GM23248 (cell line): ENCODE measurements around the gene MRPL48.

Experiments used
- EZH2 ChIP-seq: fragments of 200-600 bp; sonication (generic); IDR thresholded peaks from 2 replicates; pipeline ENCODE4 v1.6.1; 2018; ENCODE audit warnings: antibody characterized with exemption, mild to moderate bottlenecking; ENCODE audit not compliant: insufficient read depth, poor library complexity, severe bottlenecking
- EZH2phosphoT487 ChIP-seq: fragments of 200-600 bp; sonication (generic); IDR thresholded peaks from 2 replicates; pipeline ENCODE4 v1.6.1; 2018; ENCODE audit warnings: antibody characterized with exemption, moderate library complexity, mild to moderate bottlenecking, low read depth; ENCODE audit not compliant: insufficient read depth

DNA sequence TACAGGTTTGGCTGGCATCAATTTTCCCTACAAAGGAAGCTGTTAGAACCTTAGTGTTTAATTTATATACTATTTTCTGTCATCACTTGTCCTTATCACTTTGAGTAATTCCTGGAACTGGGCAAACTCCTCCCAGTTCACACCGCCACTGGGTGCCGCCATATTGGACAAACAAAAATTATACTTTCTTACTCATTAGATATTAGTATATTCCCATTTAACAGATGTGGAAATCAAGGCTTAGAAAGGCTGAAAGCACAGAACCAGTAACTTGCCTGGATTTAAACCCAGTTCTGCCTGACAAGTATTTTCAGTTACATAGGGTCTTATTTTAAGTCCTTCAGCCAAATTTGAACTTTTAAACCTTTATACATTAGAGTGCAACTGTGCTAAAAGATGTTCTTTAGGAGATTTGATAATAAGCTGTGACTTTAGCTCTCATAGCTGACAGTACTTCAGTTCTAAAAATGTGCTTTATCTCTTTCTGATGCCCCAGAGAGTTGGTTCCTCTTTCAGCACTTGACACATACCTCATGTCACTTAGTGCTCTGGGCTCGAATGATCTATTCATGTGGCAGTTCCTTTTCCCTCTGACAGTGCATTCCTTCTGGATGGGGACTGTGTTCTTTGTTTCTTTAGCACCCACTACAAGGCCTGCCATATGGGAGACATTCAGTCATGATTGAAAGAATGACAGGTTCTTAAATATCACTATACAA is 63.5 kb downstream of the MRPL48 start:
- TF ChIP-seq EZH2 (no peak), EZH2phosphoT487 (no peak)
